SHP77 treated with DMSO at 0.1 percent for 48 hours (cell line): ENCODE measurements around the gene SLC35G2.
"Not testable (repeated sequence)": the region's sequence is repeated elsewhere in the genome, so short reads cannot be mapped to it uniquely, and the experiment has no call there.

Source experiments
- DNase-seq: peaks from one replicate; lab custom pipeline; 2025; lab: John Stamatoyannopoulos, UW

Gene SLC35G2

GRCh38 chr3:136885357-136886213 is 66.7 kb downstream of the SLC35G2 start:
- DNase-seq: no peak

DNA sequence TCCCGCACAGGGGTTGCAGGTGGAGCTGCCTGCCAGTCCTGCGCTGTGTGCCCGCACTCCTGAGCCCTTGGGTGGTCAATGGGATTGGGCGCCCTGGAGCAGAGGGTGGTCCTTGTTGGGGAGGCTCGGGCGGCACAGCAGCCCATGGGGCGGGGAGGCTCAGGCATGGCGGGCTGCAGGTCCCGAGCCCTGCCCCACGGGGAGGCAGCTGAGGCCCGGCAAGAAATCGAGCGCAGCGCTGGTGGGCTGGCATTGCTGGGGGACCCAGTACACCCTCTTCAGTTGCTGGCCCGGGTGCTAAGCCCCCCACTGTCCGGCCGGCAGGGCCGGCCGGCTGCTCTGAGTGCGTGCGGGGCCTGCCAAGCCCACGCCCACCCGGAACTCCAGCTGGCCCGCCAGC is 71.0 kb downstream of the SLC35G2 start:
- no peak for DNase-seq

DNA sequence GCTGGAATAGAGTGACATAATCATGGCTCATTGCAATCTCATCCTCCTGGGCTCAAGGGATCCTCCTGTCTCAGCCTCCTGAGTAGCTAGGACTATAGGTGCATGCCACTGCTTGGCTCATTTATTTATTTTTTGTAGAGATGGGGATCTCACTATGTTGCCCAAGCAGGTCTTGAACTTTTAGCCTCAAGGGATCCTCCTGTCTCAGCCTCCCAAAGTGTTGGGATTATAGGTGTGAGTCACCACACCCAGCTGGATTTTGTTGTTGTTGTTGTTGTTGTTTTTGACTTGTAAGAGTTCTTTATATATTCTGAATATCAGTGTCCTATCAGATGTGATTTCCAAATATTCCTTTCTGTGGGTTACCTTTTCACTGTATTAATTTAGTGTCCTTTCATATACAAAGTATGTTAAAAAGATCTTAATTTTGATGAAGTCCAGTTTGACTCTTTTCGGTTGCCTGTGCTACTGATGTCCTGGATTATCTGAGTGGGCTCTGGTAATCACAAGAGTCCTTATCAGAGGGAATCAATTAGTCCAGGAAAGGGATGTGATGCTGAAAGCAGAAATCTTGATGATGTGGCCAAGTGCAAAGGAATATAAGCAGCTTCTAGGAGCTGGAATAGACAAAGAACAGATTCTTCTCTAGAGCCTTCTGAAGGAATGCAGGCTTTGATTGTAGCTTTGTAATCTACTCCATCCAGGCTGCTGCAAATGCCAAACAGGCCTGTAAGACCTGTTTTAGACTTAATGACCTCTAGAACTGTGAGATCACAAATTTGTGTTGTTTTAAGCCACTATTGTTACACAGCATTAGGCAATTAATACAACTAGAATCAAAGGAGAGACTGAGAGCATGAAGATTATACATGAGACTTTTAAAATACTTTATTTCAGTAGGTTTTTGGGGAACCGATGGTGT is 73.3 kb downstream of the SLC35G2 start:
- no peak for DNase-seq

GRCh38 chr3:136893848-136894443 is 75.0 kb downstream of the SLC35G2 start:
- no peak for DNase-seq

GRCh38 chr3:136897171-136897570 is 78.2 kb downstream of the SLC35G2 start:
- not testable (repeated sequence) for DNase-seq

- no peak for DNase-seq
Measured at GRCh38 chr3:136898549-136898948, 79.6 kb downstream of the SLC35G2 start.

DNA sequence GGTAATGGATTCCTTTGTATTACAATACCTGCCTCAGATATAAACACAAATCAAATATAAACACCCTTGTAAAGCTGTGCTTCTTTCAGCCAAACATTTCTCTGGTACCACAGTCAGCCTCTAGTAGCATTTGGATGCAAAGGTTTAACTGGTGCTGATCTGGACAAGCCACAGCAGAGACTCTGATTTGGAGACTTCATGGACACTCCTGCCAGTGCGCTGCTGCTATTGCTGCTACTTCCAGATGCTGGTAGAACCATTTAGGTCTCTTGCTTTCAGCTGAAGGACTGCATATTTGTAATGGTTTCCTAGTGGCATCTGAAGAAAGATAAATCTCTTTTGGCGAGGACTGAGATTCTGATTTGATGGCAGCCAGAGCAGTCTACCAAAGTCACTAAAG is 80.0 kb downstream of the SLC35G2 start:
- no peak for DNase-seq

DNA sequence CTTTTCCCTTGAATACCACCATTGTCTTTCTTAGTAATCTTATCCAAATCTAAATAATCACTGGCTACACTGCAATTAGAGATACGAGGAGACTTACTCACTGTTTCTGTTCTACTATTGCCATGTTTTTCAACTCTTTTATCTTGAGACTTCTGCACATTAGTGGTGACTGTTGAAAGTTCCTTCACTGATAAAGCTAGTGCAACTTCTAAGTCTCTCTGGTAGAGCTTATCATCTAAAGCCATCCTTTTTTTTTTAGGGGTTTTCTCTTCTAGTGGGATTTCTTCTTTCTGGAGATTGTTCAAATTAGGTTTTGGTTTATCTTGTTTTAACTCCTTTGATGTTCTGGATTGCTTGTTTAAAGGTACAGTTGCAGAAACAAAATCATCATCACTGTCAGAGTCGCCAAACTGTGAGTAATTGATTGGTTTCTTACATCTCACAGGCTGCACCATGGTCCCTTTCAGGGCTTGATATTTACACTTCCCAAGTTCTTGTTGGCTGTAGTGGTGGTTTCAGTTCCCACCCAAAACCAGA is 80.8 kb downstream of the SLC35G2 start:
- DNase-seq: no peak

- not testable (repeated sequence) for DNase-seq
Measured at GRCh38 chr3:136900694-136901093, 81.8 kb downstream of the SLC35G2 start.

DNA sequence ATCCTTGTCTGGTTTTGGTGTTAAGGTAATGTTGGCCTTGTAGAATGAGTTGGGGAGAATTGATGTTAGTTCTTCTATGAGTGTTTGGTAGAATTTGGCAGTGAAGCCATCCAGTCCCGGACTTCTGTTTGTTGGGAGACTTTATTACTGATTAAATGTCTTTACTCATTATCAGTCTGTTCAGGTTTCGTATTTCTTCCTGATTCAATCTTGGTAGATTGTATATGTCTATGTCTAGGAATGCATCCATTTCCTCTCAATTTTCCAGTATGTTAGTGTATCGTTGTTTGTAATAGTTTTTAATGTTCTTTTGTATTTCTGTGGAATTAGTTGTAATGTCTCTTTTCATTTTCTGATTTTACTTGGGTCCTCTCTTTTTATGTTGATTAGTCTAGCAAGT is 82.5 kb downstream of the SLC35G2 start:
- no peak for DNase-seq

DNA sequence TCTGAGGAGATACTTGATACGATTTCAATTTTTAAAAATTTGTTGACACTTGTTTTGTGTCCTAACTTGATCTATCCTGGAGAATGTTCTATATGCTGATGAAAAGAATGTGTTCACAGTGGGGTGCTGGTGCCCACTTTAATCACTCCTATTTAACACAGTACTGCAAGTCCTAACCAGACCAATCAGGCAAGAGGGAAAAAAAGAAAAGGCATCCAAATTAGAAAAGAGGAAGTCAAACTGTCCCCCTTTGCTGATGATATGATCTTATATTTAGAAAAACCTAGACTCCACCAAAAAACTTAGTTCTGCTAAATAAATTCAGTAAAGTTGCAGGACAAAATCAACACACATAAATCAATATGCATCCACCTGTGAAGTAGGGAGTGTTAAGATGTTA is 83.6 kb downstream of the SLC35G2 start:
- not testable (repeated sequence) for DNase-seq

- no peak for DNase-seq
Measured at GRCh38 chr3:136903899-136904298, 85.0 kb downstream of the SLC35G2 start.

- no peak for DNase-seq
Measured at GRCh38 chr3:136904746-136905145, 85.8 kb downstream of the SLC35G2 start.
